Chondrocyte (in vitro differentiated cells): ENCODE measurements around the gene TRPM3. TPM values are rescaled to one million over a fixed set of nuclear protein-coding genes. Genes with fewer than 3 reads are reported as not detected.

ENCODE experiments used
- DNase-seq: peaks from one replicate; pipeline ENCODE4 v3.0.0; 2021; ENCODE audit warnings: mixed read lengths, low spot score
- H3K27ac Mint-ChIP-seq: one replicate; pipeline ENCODE4 v1.8.0; 2021; ENCODE audit warnings: mild to moderate bottlenecking, moderate library complexity, mixed read lengths; ENCODE audit not compliant: unreplicated experiment
- H3K27me3 Mint-ChIP-seq: 2 replicates; pipeline ENCODE4 v1.8.0; 2021; ENCODE audit warnings: low read depth, mixed read lengths
- H3K36me3 Mint-ChIP-seq: 2 replicates; pipeline ENCODE4 v1.8.0; 2021; ENCODE audit warnings: low read depth, mixed read lengths
- H3K4me1 Mint-ChIP-seq: 2 replicates; pipeline ENCODE4 v1.8.0; 2021; ENCODE audit warnings: low read depth, mild to moderate bottlenecking, mixed read lengths
- H3K4me3 Mint-ChIP-seq: one replicate; pipeline ENCODE4 v1.8.0; 2021; ENCODE audit warnings: mild to moderate bottlenecking, moderate library complexity, mixed read lengths; ENCODE audit not compliant: unreplicated experiment
- H3K9me3 Mint-ChIP-seq: 2 replicates; pipeline ENCODE4 v1.8.0; 2021; ENCODE audit warnings: low read depth, mixed read lengths
- CTCF ChIP-seq: fragments of 200-600 bp; sonication (generic); IDR thresholded peaks from 2 replicates; pipeline ENCODE4 v1.5.0; 2021; ENCODE audit warnings: antibody characterized with exemption, mild to moderate bottlenecking, moderate library complexity
- total RNA-seq: library from RNA; stranded (reverse); gene quantifications from 3 replicates; pipeline ENCODE4 v1.2.1, GENCODE V29; 2021

TRPM3 gene
- total RNA-seq, 1 donor from 2014 or later, result not detected

GRCh38 chr9:70688704-70689103, 432.7 kb downstream of the TRPM3 start:
- Mint-ChIP-seq H3K4me1 (no peaks in the 10 kb centered on the region), H3K36me3 (no peaks in the 10 kb centered on the region), H3K9me3 (no peaks in the 10 kb centered on the region), H3K27me3 (peaks cover 19% of the 10 kb centered on the region), H3K4me3 (no peak overlapping the region), H3K27ac (no peak overlapping the region)
- DNase-seq, result no peak
- no peak for TF ChIP-seq CTCF

DNA sequence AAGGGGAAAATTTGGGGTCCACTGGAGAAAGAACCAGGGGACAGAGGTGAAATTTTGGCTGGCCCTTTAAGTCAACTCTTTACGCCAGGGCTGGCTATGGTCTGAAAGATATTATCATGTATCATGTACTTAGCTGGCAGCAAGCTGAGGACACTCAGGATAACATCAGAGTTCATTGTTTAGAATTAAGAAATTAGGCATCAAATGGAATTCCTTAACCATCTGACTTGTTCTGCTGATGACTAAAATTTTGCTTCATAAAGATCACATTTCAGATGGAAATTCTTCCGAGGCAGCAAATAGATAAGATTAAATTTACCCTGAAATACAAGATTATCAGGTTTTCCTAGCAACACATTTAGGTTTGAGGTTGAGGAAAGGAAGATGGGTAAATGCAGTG, 437.6 kb downstream of the TRPM3 start:
- no peak for TF ChIP-seq CTCF
- H3K4me3 Mint-ChIP-seq, result no peak overlapping the region
- H3K27me3 Mint-ChIP-seq, result peaks cover 13% of the 10 kb centered on the region
- no peak for DNase-seq
- no peaks in the 10 kb centered on the region for H3K36me3 Mint-ChIP-seq
- no peaks in the 10 kb centered on the region for H3K9me3 Mint-ChIP-seq
- H3K27ac Mint-ChIP-seq, result no peak overlapping the region
- no peaks in the 10 kb centered on the region for H3K4me1 Mint-ChIP-seq

- no peak overlapping the region for H3K4me3 Mint-ChIP-seq
- H3K27me3 Mint-ChIP-seq, result peaks cover 6% of the 10 kb centered on the region
- no peak for DNase-seq
- no peaks in the 10 kb centered on the region for H3K9me3 Mint-ChIP-seq
- no peak for TF ChIP-seq CTCF
- H3K4me1 Mint-ChIP-seq, result no peaks in the 10 kb centered on the region
- no peaks in the 10 kb centered on the region for H3K36me3 Mint-ChIP-seq
- no peak overlapping the region for H3K27ac Mint-ChIP-seq
Measured at GRCh38 chr9:70682298-70682697, 439.1 kb downstream of the TRPM3 start.

GRCh38 chr9:70679845-70680244, 441.6 kb downstream of the TRPM3 start:
- Mint-ChIP-seq H3K27me3 (peaks cover 7% of the 10 kb centered on the region), H3K4me1 (no peaks in the 10 kb centered on the region), H3K36me3 (no peaks in the 10 kb centered on the region), H3K27ac (no peak overlapping the region), H3K4me3 (no peak overlapping the region), H3K9me3 (no peaks in the 10 kb centered on the region)
- no peak for DNase-seq
- TF ChIP-seq CTCF, result no peak

DNA sequence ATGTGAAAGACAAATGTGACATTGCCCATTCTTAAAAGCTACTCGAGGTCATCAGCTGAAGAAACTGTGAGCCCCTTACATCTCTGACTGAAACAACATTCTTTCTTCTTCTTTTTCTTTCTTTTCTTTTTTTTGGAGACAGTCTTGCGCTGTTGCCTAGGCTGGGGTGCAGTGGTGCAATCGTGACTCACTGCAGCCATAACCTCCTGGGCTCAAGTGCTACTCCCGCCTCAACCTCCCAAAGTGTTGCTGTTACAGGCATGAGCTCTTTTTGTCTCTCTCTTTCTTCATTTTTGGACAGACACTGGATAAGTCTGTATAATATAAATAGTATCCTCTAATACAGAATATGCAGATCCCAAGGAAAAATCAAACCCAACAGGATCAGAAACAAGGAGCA, 443.3 kb downstream of the TRPM3 start:
- Mint-ChIP-seq H3K4me3 (no peak overlapping the region), H3K27ac (no peak overlapping the region), H3K27me3 (peaks cover 7% of the 10 kb centered on the region), H3K36me3 (no peaks in the 10 kb centered on the region), H3K4me1 (no peaks in the 10 kb centered on the region), H3K9me3 (no peaks in the 10 kb centered on the region)
- no peak for DNase-seq
- no peak for TF ChIP-seq CTCF
